ENCODE measurements around the gene ANTXR1. TPM values are rescaled to one million over a fixed set of nuclear protein-coding genes. Genes with fewer than 3 reads are reported as not detected.

The ANTXR1 gene
- total RNA-seq, 1 experiment from 2014 or later, result 8.1 TPM

Other genes starting within 250 kb of the ANTXR1 start
- not detected in 2 replicates for gene BMP10, start 141.8 kb upstream of the ANTXR1 start, total RNA-seq (2014; rRNA removed; shearing (Covaris generic))
- not detected in 2 replicates for gene GKN2, start 60.3 kb upstream of the ANTXR1 start, total RNA-seq (2014; rRNA removed; shearing (Covaris generic))
- not detected in 2 replicates for gene GKN1, start 38.5 kb upstream of the ANTXR1 start, total RNA-seq (2014; rRNA removed; shearing (Covaris generic))